GM20431 (cell line): Measurements from ENCODE around the gene PRKAR1B.

Experiments used
- in situ Hi-C: fragments of 300-500 bp; cut with MseI, MboI; formaldehyde crosslinking; loops from one replicate; pipeline ENCODE4 v1.15.0; 2020; ENCODE audit warnings: low sequenced_read_pairs; ENCODE audit not compliant: unreplicated experiment

PRKAR1B gene

DNA sequence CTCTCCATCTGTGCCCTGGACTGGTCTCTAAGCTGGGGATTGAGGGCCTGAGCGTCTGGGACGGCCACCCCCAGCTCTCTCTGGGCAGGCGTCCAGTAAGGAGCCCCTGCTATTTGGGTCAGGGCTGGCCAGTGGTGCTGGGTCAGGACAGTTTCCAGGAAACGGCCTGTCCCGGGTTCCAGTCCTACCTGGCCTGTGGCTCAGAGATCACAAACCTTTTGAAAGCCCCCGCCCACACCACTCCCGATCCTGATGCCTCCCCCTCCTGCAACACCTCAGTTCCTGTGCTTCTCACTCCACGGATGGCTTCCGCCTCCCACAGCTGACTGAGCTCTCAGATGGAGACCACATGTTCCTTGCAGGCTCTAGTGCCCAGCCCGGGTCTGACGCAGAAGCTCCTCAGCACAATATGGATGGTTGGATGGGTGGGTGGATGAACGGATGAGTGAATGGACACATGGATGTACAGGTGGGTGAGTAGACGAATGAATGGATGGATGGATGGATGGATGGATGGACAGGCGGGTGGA is 115.7 kb downstream of the PRKAR1B start:
- in situ Hi-C loops, result no loop called here

DNA sequence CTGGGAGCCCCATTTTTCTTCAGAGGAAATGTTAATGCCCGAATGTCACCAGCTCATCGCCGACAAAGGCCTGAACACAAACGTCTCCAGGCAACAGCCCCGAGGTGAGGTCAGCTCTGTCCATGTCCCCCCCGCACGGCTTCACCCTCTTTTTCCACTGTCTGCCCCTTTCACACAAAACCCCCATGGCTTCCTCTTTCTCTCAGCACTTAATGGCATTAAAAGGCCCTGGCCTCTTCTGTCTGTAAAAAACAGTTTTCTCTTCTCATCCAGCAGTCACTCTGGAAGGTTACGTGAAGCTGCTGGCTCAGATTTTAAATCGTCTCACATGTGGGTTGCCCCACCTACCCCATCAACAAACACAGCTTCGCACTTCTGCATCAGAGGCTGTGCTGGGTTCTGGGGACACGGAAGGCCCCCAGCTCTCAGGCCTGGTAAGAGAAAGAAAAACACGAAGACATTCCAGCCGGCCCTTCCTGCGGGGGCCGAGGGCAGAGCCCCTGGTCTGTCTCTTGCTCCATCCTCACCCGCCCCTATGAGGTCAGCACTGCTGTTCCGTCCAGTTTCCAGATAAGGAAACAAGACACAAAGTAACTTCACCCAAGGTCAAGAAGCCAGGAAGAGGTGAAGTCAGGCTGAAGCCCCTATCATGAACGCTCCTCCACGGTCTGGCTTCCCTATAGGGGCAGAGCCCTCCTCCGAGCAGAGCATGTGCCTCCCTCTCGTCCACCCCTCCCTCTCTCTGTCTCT is 116.4 kb downstream of the PRKAR1B start:
- in situ Hi-C loops, result no loop called here

DNA sequence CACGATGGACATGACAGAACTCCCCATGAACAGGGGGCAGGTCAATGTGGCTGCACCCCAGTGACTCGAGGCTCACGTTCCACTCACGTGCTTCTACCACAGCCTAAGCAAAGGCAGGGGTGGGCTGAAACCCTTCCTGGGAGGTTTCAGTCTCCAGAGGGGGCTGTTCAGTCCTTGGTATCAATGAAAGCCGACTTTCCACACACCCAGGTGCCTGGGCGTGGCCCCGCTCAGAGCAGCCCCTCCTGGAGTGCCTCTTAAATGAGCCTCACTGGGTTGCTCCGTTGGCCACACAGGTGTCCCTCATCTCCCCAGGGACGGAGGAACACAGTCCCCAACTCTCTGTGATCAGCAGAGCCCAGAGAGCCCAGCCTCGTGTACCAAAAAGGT is 116.9 kb downstream of the PRKAR1B start:
- in situ Hi-C loops, result no loop called here

DNA sequence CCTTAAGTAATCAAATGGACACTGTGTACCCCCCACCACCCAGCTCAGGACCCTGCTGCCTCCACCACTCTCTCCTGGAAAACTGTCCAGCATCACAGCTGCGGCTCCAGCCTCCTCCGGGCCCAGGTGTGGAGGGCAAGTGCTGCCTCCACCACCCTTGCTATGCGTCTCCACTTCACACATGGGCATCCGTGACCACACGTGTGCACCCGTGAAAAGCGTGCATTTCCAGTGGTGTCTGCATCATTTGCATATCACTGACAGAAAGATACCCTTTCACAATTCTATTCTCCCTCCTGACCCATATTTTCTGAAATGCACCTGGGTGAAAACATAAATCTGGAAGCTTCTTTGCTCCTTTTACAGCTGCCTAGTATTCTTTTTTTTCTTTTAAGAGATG is 117.7 kb downstream of the PRKAR1B start:
- in situ Hi-C loops, result no loop called here

DNA sequence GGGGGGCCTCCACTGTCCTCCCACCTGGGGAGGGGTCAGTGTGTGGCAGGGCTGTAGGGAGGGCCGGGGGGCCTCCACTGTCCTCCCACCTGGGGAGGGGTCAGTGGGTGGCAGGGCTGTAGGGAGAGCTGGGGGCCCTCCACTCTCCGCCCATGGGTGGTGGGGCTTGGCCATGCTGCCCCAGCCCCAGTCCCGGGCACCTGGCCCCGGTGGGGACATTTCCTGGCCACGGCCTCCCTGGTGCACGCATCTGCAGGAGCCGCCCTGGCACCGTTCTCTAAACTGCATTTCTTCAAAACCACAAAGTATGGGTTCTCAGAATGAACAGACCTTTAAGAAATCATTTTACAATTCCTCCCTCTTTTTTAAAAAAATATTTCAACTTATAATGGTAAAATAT is 118.1 kb downstream of the PRKAR1B start:
- in situ Hi-C loops, result no loop called here

DNA sequence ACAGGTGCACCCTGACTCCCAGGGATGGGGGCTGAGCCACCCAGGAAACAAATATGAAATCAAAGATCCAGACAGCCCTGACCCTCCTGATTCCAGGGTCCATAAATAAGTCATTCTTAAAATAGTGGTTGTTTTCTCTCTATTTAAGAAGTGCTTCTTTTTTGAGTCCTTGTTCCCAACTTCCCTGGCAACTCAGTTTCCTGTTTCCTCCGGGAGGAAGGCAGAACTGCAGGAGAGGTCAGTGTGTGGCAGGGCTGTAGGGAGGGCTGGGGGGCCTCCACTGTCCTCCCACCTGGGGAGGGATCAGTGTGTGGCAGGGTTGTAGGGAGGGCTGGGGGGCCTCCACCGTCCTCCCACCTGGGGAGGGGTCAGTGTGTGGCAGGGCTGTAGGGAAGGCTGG is 118.7 kb downstream of the PRKAR1B start:
- in situ Hi-C loops, result no loop called here

DNA sequence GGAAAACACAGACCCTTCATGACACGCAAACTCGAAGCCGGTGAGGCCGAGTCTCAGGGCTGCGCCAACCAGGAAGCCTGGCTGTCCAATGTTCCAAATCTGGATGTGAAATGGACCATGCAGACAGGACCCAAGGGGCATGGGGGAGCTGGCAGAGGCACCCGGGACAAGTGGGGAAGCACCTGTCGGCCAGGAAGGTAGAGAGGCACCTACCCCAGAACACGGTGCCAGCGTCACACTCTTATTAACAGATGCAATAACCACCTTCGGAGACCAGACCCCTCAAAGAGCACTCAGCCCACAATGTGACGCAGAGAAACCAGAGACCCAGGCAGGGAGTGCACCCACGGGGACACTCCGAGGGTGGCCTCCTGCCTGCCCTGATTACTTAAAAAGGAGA is 119.1 kb downstream of the PRKAR1B start:
- in situ Hi-C loops, result no loop called here

DNA sequence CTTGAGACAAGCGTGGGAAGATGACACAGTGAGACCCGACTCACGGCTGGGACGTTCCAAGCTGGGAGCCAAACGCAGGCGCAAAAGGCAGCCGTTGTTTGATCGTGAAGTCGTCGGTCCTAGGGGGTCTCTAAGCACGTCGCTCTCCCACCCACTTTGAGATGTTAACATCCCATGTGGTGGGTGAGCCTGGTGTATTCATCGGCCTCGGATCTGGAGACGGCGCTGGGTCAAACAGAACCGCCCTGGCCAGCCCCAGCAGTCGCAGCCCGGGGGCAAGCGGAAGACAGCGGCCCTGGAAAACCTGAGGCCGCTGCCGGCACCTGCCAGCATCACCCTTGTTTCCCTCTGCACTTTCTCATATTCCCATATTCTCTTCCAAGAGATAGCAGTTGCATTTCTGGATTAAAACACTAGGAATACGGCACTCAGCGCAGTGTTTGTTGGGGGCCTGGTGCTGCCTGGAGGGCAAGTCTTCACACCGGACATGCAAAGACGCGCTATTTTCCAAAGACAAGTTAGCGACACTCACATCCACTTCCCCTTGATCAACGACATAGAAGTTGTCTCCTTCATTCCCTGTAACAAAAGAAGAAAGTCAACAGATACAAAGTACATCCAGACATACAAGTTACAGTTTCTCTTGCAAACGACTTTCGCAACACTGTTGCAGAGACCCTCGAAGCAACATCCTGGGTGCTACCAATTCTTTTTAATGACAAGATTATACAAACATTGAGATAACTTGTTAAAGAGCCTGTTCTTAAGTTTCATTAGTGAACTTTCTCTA is 121.2 kb downstream of the PRKAR1B start:
- in situ Hi-C loops, result no loop called here

DNA sequence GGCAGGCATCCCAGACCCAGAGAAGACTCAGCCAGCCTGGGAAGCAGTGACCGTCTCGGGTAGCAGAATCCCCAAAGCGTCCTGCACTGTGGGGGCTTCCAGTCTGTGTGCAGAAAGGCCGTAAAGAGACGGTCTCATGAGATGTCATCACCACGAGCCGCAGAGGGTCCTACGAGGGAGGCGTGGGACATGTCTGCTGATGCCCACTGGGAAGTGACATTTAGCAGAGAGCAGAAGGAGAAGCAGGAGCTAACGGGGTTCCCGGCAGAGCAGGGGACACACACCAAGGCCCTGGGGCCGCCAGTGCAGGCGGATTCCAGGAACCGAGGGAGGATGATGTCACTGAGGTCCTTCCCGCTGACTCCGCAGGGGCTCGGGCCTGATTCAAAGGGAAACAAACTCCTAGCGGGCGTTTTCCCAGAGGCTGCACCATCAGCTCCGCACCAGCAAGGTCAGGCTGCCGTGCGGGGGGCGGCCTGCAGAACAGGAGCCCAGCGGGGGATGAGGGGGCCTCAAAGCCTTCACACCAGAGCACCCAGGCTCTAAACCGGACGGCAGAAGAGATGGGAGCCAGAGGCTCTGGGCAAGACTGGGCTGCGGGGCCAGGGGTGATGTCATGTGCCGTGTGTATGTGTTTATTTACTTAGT is 122.1 kb downstream of the PRKAR1B start:
- in situ Hi-C loops, result no loop called here

DNA sequence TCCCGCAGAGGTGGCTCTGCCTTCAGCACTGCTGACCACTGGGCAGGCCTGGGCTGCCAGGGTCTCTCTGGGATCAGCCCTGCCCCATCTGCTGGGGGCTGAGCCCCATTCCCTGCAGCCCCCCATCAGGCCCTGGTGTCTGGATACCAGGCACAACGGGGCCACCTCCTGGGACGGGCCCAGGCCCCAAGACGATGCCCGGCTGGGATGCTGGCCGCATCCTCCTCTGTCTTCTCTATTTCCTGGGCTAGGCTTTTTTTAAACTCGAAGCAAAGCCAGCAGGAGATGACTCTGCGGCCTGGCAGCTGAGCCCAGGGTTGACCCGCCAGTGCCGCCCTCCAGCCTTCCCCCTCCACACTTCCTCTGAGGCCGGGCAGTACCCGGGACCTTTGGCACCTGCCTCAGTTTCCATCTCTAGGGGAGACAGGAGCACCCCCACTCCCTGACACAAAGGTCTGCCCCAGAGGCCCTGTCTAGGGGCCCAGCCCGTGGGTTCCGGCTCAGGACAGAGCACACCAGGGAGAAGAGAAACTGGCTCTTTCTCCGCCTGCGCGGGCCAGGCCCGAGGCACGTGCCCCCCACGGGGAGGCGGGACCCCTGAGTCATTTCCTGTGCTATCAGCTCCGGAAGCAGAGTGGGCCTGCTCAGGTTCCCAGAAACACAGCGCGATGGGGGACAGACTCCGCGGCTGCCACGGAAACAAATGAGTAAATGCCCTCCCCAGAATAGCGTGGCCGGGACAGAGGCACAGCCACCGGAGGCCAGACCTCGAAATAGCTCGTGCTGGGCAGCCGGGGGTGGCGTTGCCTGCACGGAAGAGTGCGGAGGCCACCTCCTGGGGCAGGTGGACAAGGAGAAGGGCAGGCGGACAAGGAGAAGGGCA is 122.8 kb downstream of the PRKAR1B start:
- in situ Hi-C loops, result no loop called here

DNA sequence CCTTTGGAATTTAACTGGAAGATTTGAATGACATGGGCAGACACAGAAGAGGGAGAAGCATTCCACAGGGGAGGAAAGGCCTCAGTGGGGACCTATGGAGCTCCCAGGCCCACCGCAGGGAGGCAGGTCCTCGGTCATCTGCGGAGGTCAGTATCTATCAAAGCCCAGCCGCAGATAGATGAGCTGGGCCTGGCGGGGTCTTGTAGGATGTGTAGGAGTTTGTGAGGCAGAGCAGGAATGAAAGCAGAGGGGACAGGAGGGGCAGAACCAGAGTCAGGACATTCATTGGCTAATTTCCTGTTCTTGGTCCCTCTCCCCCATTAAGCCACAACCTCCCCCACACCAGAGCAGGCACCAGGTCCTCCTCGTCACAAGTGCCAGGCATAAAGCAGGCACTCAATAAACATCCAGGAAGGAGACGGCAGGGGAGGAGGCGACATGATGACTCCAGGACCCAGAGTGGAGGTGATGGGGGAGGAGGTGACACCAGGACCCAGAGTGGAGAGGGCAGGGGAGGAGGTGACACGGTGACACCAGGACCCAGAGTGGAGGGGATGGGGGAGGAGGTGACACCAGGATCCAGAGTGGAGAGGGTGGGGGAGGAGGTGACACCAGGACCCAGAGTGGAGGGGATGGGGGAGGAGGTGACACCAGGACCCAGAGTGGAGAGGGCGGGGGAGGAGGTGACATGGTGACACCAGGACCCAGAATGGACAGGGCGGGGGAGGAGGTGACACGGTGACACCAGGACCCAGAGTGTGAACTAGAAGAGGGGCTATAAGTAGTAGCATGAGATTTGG is 123.7 kb downstream of the PRKAR1B start:
- in situ Hi-C loops, result no loop called here

DNA sequence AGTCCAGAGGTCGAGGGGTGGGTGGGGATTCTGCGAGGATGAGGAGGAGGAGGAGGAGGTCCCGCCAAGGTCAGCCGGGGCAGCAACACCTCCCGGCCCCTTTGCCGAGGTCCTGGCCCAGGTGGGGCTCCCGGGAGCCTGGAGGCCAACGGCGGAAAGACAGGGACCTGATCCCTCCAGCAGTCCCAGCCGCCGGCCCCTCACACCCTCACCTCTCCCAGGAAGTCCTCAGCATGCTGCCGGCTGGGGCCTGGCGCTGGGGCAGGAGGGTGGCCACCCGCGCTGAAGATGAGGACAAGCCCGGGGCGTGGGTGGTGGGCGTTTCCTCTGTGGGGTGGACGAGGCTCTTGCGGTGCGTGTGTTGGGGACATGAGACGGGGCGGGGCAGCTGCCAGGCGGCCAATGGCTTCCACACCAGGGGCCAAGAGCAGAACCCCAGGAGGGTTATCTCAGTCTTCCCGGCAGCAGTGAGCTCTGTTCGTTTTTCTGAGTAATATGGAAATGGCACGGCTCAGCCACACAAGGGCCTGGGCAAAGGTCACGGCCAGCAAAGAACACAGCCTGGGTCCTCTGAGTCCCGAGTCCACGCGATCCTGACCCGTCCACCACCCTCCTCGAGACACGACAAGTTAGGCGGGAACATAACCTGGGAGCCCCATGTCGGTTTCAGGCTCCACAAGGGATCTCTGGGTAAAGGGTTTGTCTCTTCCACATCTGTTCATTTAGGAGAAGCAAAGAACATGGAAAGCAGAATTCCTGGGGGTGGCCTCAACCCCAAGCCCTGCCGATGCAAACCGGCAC is 124.5 kb downstream of the PRKAR1B start:
- in situ Hi-C loops, result no loop called here

DNA sequence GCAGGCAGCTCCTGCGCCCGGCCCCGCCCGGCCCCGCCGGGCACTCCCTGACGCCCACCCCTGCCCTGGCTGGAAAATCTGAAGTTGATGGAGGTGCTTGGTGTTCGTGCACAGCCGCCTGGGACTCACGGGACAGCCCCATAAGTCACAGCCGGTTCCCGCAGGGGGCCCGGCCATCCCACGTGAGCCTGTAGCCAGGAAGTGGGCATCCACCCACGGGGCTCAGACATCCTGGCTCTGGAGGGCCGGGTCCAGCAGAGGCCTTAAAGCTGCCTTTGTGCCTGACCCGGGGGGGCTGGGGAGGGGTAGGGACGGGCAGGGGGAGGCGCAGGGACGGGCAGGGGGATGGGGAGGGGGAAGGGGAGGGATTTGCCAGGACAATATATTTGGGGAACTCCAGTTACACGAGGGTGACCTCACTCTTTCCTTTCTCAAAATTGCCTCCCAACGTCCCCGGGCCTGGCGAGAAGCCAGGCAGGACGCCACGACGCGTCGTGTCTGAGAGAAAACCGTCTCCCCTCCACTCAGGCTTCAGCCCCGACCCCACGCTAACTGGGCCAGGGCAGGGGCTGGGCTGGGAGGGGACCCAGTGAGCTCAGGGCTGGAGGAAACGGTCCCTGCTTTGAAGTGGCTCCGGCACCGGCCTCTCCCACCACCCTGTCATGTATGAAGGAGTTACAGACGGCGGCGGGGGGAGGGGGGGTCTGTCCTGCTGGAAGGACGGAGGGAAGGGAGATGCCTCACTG is 125.3 kb downstream of the PRKAR1B start:
- in situ Hi-C loops, result no loop called here

DNA sequence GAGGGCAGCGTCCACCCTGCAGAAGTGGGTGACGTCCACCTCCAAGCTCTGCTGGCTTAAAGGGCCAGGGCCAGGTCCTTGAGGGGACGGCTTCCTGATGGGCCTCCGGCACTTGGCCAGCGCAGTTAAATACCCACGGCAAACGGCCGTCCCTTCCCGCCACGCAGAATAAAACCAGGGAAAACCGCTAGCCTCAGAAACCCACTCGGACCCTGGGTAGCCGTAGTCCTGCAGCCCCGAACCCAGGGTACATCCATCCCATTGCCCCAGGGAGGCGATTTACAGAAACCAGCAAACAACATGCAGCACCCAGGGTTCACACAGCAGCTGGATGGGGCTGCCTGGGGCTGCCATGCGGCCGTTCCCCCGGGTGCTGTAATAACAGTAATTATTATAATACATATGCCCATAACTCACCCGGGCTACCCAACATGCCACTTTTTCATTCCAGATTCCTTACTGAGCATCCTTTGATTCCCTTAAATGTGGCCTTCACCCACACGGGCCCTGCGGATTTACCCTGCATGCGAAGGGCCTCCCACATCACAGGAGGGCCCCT is 126.0 kb downstream of the PRKAR1B start:
- in situ Hi-C loops, result no loop called here

DNA sequence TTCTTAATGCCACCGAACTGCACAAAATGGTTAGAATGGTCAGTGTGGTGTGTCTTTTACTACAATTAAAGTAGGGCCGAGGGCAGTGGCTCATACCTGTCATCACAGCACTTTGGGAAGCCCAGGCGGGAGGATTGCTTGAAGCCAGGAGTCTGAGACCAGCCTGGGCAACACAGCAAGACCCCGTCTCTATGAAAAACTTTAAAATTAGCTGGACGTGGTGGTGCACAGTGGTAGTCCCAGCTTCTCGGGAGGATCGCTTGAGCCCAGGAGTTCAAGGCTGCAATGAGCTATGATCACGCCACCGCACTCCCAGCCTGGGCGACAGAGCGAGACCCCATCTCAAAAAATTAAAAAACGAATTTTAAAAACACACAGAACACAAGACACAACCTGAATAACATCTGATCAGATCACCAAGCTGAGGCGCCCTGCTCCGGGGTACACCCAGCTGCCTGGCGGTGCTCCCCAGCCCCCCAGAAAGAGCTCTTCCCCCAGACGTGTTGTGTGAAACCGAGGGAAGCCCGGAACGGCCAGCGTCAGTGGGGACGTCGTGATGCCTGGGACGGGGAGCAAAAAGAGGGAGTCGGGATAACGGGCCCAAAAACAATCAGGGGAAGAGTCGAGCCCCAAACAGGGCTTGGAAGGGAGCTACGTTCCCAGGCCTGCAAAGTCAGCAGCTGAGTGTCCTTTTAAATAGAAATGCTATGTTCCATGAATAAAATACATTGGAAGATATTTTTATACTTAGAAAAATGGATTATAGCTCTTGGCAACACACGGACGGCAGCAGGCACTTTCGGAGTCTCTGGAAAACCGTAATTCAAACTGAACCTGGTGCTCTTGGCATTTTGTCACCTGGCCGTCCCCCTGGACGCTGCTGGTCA is 126.7 kb downstream of the PRKAR1B start:
- in situ Hi-C loops, result no loop called here

DNA sequence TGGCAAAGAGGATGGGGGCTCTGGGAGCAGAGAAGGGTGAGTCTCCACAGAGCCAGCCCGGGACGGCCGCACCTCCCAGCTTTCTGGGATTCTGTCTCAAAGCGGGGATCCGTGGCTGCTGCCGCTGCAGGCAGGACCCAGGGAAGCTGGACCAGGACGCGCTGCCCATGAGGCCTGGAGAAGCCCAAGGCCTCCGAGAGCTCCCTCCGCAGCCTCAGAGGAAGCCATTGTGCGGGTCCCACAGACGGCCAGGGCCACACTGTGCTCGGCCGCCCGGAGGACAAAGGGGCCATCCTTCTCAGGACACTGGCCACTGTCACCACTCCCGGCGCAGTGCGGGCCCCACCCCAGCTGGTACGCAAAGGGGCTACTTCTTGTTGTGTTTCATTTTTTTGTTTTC is 128.2 kb downstream of the PRKAR1B start:
- in situ Hi-C loops, result no loop called here
